Panc1 (cell line): ENCODE results near the gene GNMT.

ENCODE experiments used
- CTCF ChIP-seq: fragments of 450-650 bp; IDR thresholded peaks from 2 replicates; pipeline ENCODE4 v1.5.1; 2017; ENCODE audit warnings: mild to moderate bottlenecking
- POLR2AphosphoS5 ChIP-seq: IDR thresholded peaks from 2 replicates; pipeline ENCODE4 v1.6.1; 2012; ENCODE audit warnings: mild to moderate bottlenecking, low read depth, low read length, moderate library complexity
- SIN3A ChIP-seq: IDR thresholded peaks from 2 replicates; pipeline ENCODE4 v1.6.1; 2012; ENCODE audit warnings: low read depth, mild to moderate bottlenecking, low read length, moderate library complexity, borderline replicate concordance; ENCODE audit not compliant: insufficient read depth
- TCF7L2 ChIP-seq: IDR thresholded peaks from 2 replicates; pipeline ENCODE4 v1.6.1; 2011; ENCODE audit warnings: mild to moderate bottlenecking, low read depth, low read length, inconsistent platforms

DNA sequence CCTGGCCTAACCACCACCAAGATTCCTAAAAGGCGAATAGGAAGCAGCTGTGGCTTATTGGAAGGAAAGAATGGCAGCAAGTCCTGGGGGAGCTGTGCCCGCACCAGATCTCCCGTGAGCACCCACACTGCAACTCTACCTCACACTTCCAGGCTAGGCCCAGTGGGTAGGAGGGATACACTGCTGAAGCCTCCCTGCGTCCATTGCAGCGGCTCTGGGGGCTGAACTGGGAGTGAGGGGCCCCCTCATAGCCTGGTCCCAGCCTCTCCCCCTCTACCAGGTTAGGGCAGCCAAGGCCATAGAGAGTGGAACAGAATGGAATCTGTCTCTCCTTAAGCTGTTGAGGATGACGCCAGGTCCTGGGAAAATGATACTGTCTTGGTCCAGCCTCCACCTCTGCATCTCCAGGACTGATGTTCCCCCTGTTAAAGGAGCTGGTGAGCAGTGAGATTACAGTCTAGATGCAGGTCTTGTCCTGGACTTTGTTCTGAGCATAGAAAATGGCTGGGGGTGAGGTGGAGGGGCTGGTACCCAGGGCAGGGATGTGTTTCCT is 20.0 kb upstream of the GNMT start:
- TF ChIP-seq CTCF (no peak), TCF7L2 (no peak), SIN3A (no peak), POLR2AphosphoS5 (no peak)
